8988T (cell line): ENCODE results near the gene EIF2S1.
"Not testable (repeated sequence)": the region's sequence is repeated elsewhere in the genome, so short reads cannot be mapped to it uniquely, and the experiment has no call there.

Source experiments
- DNase-seq: peaks from one replicate; pipeline ENCODE4 v3.0.0; 2011

EIF2S1 gene

GRCh38 chr14:67413806-67414769 lies 54.0 kb downstream of the EIF2S1 start:
- DNase-seq = peak; percentile 70

- not testable (repeated sequence) for DNase-seq
These were observed 55.5 kb downstream of the EIF2S1 start for GRCh38 chr14:67415610-67416009.

- DNase-seq = no peak
These were observed 56.0 kb downstream of the EIF2S1 start for GRCh38 chr14:67416085-67416484.

- no peak for DNase-seq
These were observed 56.7 kb downstream of the EIF2S1 start for GRCh38 chr14:67416810-67417209.

- DNase-seq = no peak
These were observed 57.5 kb downstream of the EIF2S1 start for GRCh38 chr14:67417633-67418032.

- peak; percentile 50 for DNase-seq
These were observed 58.5 kb downstream of the EIF2S1 start for GRCh38 chr14:67418401-67419191.

GRCh38 chr14:67420102-67420739 lies 60.1 kb downstream of the EIF2S1 start:
- no peak for DNase-seq

- DNase-seq = no peak
These were observed 61.5 kb downstream of the EIF2S1 start for GRCh38 chr14:67421356-67422224.

- no peak for DNase-seq
These were observed 63.3 kb downstream of the EIF2S1 start for GRCh38 chr14:67423424-67423823.

- DNase-seq = no peak
These were observed 64.4 kb downstream of the EIF2S1 start for GRCh38 chr14:67424539-67424938.

- no peak for DNase-seq
These were observed 65.5 kb downstream of the EIF2S1 start for GRCh38 chr14:67425608-67426007.

- DNase-seq = no peak
These were observed 66.0 kb downstream of the EIF2S1 start for GRCh38 chr14:67426161-67426560.

- DNase-seq = peak; percentile 73
These were observed 67.0 kb downstream of the EIF2S1 start for GRCh38 chr14:67426983-67427606.

GRCh38 chr14:67428501-67429031 lies 68.4 kb downstream of the EIF2S1 start:
- DNase-seq = no peak

- no peak for DNase-seq
These were observed 69.5 kb downstream of the EIF2S1 start for GRCh38 chr14:67429510-67430205.

- no peak for DNase-seq
These were observed 72.0 kb downstream of the EIF2S1 start for GRCh38 chr14:67432050-67432564.

- DNase-seq = no peak
These were observed 75.5 kb downstream of the EIF2S1 start for GRCh38 chr14:67435603-67436002.
